ENCODE data around the gene PIGO.

Gene PIGO

GRCh38 chr9:35106343-35106730, 9.9 kb upstream of the PIGO start:
- no peak for TF ChIP-seq CTCF (IDR thresholded peaks at IDR 0.05; ENCODE audit: insufficient read depth, low read depth, low read length, missing control alignments)
- no peak overlapping the region for H3K4me3 ChIP-seq (ENCODE audit: low read depth, low read length)
- no peak for DNase-seq (ENCODE audit: low read depth)

GRCh38 chr9:35105571-35106342, 9.4 kb upstream of the PIGO start:
- DNase-seq (ENCODE audit: low read depth), result no peak
- no peak overlapping the region for H3K4me3 ChIP-seq (ENCODE audit: low read depth, low read length)
- TF ChIP-seq CTCF (IDR thresholded peaks at IDR 0.05; ENCODE audit: insufficient read depth, low read depth, low read length, missing control alignments), result no peak

GRCh38 chr9:35105126-35105525, 8.7 kb upstream of the PIGO start:
- DNase-seq (ENCODE audit: low read depth), result no peak
- no peak for TF ChIP-seq CTCF (IDR thresholded peaks at IDR 0.05; ENCODE audit: insufficient read depth, low read depth, low read length, missing control alignments)
- H3K4me3 ChIP-seq (ENCODE audit: low read depth, low read length), result no peak overlapping the region

- no peak overlapping the region for H3K4me3 ChIP-seq (ENCODE audit: low read depth, low read length)
- no peak for TF ChIP-seq CTCF (IDR thresholded peaks at IDR 0.05; ENCODE audit: insufficient read depth, low read depth, low read length, missing control alignments)
Measured at GRCh38 chr9:35104586-35104985, 8.2 kb upstream of the PIGO start.

GRCh38 chr9:35103660-35104191, 7.3 kb upstream of the PIGO start:
- TF ChIP-seq CTCF (IDR thresholded peaks at IDR 0.05; ENCODE audit: insufficient read depth, low read depth, low read length, missing control alignments), result no peak

More at GRCh38 chr9:35104586-35104985, 8.2 kb upstream of the PIGO start:
- DNase-seq (ENCODE audit: low read depth), result no peak

GRCh38 chr9:35102769-35103659, 6.6 kb upstream of the PIGO start, which contains the start of gene STOML2:
Gene STOML2 (minus strand): TSS chr9:35103131. CDS start chr9:35103094, 37 bp downstream.
- no peak for TF ChIP-seq CTCF (IDR thresholded peaks at IDR 0.05; ENCODE audit: insufficient read depth, low read depth, low read length, missing control alignments)
- H3K4me3 ChIP-seq (ENCODE audit: low read depth, low read length), result peak within 1 kb of the TSS; percentile 81
- peak; percentile 97 for DNase-seq (ENCODE audit: low read depth)

More at GRCh38 chr9:35103660-35104191, 7.3 kb upstream of the PIGO start:
- DNase-seq (ENCODE audit: low read depth), result no peak
- peak overlapping the region; percentile 57 for H3K4me3 ChIP-seq (ENCODE audit: low read depth, low read length)
